ENCODE measurements around the gene DHRS7. TPM values are rescaled to one million over a fixed set of nuclear protein-coding genes. Genes with fewer than 3 reads are reported as not detected.

The DHRS7 gene
- total and polyA plus RNA-seq, 2 donors (not counting 3 experiments of a cell fraction or from before 2014, with no cell fraction given), result 28.6 to 29.3 TPM

DNA sequence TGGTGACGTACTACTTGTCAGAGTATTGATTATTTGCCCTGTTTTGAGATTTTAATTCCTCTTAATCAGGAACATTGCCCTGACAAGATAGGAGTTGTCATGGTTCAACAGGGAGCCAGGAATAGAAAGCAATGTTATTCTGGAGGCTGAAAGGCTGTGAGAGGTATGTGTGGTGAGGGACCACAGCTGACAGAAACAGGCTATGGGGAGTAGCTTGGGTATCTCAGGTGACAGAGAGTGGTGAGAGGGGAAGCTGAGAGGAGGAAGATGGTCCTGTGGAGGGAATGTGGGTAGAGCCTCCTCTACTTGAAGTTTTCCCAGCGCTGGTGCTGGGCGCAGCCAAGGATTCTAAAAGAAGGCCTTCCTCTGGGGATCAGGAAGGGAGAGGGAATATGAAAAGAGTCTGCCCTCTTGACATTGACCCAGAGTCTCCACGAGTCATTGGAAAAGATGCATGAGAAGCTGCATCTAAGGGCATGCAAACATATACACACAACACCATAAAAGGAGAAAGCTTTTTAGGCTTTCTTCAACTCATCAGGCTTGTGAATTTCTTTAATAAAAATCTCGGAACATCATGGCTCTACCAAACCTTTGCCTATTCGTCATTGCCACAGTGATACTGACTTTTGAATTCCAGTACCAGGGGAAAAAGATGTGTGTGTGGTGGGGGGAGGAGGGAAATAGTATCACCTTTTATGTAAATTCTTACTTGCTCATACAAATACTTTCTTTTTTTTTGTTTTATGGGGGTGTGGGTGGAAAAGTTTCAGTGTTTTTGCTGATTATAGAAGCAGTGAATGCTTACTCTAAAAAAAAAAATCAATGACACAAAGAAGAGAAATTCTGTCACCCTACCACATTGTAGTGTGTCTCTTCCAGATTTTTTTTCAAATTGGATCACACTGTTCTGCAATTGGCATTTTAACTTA is 39.9 kb upstream of the DHRS7 start:
- CTCF ChIA-PET, result interaction anchor here (1.2 to 1.3 kb wide), 2 partner anchors 21 to 127 kb away, joined by 3 read pairs; no protein-coding TSS in a partner anchor
- no peaks in the 10 kb centered on the region for H4K20me1 ChIP-seq (replicated peaks; ENCODE audit: control insufficient read depth, extremely low read depth, insufficient read depth, low read length)
- H3K79me2 ChIP-seq (ENCODE audit: control insufficient read depth, insufficient read depth, low read length), result no peaks in the 10 kb centered on the region
- H3K4me2 ChIP-seq (ENCODE audit: insufficient read depth, low read length), result no peak overlapping the region
- DNase-seq (ENCODE audit: low read depth, low spot score), result no peak
- BruUV-seq (replicated peaks), result no TSS peak
- intact Hi-C loops (cut with micrococcal nuclease), result no loop called here
- no peak for FAIRE-seq
- H3K4me1 ChIP-seq (ENCODE audit: control insufficient read depth, extremely low read depth, insufficient read depth, low read length), result no peaks in the 10 kb centered on the region
- H3K36me3 ChIP-seq (ENCODE audit: control insufficient read depth in 2 of 2, extremely low read depth in 1 of 2, insufficient read depth in 2 of 2, low read length in 2 of 2), result no peaks in the 10 kb centered on the region
- POLR2A ChIA-PET, result no interaction called here
- dilution Hi-C loops (cut with MboI; ENCODE audit: extremely low pct_ligation_motif_present, low sequenced_read_pairs), result no loop called here
- H2AFZ ChIP-seq (ENCODE audit: low read depth, low read length), result no peak overlapping the region
- peaks cover 3 to 6% of the 10 kb centered on the region in 2 experiments for H3K27me3 ChIP-seq (ENCODE audit: control insufficient read depth in 2 of 2, insufficient read depth in 2 of 2, low read length in 2 of 2)
- H3K9me3 ChIP-seq (replicated peaks; ENCODE audit: control insufficient read depth, insufficient read depth, low read length), result no peaks in the 10 kb centered on the region
- no peak overlapping the region for H3K9ac ChIP-seq (replicated peaks; ENCODE audit: extremely low read depth, insufficient read depth, low read length)
- H3K27ac ChIP-seq (ENCODE audit: insufficient read depth, low read depth, low read length), result no peak overlapping the region
- TF ChIP-seq FOS (IDR thresholded peaks at IDR 0.05; ENCODE audit: borderline replicate concordance, insufficient read depth, low read length) (no peak), MAX (IDR thresholded peaks at IDR 0.05; ENCODE audit: insufficient read depth, insufficient read length) (no peak), EZH2 (IDR thresholded peaks at IDR 0.05; ENCODE audit: borderline replicate concordance, low read depth, low read length, severe bottlenecking) (no peak), POLR2A (IDR thresholded peaks at IDR 0.05; ENCODE audit: low read depth, low read length) (no peak), MYC (IDR thresholded peaks at IDR 0.05; ENCODE audit: low read depth, low read length) (no peak), POLR2AphosphoS5 (IDR thresholded peaks at IDR 0.05; ENCODE audit: insufficient read depth, low read depth, low read length) (no peak), JUN (IDR thresholded peaks at IDR 0.05; ENCODE audit: borderline replicate concordance, insufficient read depth, insufficient read length, low read depth) (no peak)
- TF ChIP-seq, protein P1, sequence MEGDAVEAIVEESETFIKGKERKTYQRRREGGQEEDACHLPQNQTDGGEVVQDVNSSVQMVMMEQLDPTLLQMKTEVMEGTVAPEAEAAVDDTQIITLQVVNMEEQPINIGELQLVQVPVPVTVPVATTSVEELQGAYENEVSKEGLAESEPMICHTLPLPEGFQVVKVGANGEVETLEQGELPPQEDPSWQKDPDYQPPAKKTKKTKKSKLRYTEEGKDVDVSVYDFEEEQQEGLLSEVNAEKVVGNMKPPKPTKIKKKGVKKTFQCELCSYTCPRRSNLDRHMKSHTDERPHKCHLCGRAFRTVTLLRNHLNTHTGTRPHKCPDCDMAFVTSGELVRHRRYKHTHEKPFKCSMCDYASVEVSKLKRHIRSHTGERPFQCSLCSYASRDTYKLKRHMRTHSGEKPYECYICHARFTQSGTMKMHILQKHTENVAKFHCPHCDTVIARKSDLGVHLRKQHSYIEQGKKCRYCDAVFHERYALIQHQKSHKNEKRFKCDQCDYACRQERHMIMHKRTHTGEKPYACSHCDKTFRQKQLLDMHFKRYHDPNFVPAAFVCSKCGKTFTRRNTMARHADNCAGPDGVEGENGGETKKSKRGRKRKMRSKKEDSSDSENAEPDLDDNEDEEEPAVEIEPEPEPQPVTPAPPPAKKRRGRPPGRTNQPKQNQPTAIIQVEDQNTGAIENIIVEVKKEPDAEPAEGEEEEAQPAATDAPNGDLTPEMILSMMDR (IDR thresholded peaks at IDR 0.05; ENCODE audit: extremely low read depth in 1 of 2, insufficient read depth in 1 of 2, low read depth in 1 of 2, low read length in 2 of 2), result no peak
- no peaks in the 10 kb centered on the region for H3K9me1 ChIP-seq (replicated peaks; ENCODE audit: control insufficient read depth, extremely low read depth, insufficient read depth, low read length)
- no peak overlapping the region for H3K4me3 ChIP-seq (replicated peaks in 1 of 3; ENCODE audit: insufficient read depth in 1 of 3, low read depth in 1 of 3, low read length in 3 of 3)
